VCaP (cell line): ENCODE results near the gene CMKLR1.

Experiments used
- H3K27ac ChIP-seq: fragments of 450-650 bp; 2 replicates; pipeline ENCODE4 v1.5.1; 2017
- TF ChIP-seq, protein P1 (sequence below): fragments of 450-650 bp; conservative IDR thresholded peaks from 2 replicates; pipeline ENCODE4 v1.5.1; 2017; ENCODE audit warnings: mild to moderate bottlenecking, moderate library complexity

The CMKLR1 gene

DNA sequence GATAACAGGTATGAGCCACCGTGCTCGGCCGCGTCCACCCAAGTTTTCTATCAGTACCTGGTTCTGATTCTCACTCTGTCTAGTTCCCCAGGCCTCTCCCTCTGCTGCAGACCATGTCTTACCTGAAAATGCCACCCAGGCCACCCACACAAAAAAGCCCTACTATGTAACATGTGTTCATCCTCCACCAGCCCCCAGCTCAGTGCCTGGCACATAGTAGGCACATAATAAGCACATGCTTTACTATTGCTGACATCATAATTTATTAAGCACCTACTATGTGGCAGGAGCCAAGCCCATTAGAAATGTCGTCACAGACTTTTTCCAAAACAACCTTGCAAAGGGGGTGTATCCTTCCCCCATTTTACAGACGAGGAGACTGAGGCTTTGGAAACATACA, 37.8 kb downstream of the CMKLR1 start:
- H3K27ac ChIP-seq: no peak overlapping the region
- TF ChIP-seq, protein P1, sequence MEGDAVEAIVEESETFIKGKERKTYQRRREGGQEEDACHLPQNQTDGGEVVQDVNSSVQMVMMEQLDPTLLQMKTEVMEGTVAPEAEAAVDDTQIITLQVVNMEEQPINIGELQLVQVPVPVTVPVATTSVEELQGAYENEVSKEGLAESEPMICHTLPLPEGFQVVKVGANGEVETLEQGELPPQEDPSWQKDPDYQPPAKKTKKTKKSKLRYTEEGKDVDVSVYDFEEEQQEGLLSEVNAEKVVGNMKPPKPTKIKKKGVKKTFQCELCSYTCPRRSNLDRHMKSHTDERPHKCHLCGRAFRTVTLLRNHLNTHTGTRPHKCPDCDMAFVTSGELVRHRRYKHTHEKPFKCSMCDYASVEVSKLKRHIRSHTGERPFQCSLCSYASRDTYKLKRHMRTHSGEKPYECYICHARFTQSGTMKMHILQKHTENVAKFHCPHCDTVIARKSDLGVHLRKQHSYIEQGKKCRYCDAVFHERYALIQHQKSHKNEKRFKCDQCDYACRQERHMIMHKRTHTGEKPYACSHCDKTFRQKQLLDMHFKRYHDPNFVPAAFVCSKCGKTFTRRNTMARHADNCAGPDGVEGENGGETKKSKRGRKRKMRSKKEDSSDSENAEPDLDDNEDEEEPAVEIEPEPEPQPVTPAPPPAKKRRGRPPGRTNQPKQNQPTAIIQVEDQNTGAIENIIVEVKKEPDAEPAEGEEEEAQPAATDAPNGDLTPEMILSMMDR: no peak

DNA sequence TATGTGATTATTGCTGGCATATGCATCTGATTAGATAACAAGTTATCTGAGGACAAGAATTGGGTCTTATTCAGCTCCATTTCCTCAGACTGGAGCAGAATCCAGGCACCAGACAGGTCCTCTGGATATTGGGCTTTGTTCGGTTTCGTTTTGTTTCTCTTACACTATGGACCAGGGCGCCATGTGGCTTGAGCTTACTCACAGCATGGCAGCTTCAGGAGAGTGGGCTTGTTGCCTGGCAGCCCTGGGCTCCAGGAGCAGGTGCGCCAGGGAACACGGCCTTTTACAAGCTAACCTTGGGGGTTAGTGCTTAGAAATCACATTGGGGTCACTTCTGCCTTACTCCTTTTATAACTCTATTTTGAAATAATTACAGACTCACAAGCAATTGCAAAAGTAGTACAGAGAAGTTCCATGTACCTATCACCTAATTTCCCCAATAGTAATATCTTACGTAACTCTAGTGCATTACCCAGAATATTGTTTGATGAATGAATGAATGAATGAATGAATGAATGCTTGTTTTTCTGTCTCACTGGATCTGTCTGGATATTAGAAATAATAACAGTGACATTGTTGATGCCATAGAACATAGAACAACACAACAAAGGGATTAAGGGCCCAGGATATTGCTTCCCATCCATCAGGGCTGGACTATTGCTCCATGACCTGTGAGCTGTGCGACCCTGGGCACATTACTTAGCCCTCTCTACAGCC, 39.0 kb downstream of the CMKLR1 start:
- TF ChIP-seq, protein P1: no peak
- H3K27ac ChIP-seq: no peak overlapping the region

DNA sequence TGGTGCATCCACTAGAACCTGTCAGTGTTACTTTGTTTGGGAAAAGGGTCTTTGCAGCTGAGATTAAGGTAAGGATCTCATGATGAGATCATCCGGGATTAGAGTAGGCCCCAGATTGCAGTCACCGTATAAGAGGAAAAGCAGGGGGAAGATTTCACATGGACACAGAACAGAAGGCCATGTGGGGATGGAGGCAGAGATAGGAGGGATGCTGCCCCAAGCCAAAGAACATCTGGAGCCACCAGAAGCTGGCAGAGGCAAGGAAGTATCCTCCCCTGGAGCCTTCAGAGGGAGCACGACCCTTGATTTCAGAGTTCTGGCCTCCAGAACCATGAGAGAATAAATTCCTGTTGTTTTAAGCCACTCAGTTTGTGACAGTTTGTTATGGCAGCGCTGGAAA, 39.6 kb downstream of the CMKLR1 start:
- TF ChIP-seq, protein P1: no peak
- H3K27ac ChIP-seq: no peak overlapping the region

DNA sequence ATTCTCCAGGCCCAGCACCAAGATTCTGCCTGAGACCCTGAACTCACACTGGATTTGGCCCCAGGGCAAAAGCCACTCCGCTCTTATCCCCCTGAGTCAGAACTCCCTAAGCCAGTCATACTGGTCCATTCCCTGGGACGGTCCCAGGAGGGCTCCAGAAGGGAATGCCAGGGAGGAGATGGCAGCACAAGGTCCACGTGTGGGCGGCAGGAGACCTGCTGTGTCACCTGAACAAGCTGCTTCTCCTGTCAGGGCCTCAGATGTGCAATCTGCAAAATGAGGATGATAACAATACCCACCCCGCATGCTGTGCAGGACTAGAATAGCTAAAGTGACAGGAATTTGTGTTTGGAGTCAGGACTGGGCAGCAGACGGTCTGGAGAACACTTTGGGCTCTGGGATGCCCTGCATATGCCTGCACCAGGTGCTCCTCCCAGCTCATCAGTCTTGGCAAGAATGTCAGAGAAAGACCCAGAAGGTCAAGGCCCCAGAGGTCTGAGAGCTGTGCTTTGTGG, 40.3 kb downstream of the CMKLR1 start:
- H3K27ac ChIP-seq: no peak overlapping the region
- TF ChIP-seq, protein P1: no peak

DNA sequence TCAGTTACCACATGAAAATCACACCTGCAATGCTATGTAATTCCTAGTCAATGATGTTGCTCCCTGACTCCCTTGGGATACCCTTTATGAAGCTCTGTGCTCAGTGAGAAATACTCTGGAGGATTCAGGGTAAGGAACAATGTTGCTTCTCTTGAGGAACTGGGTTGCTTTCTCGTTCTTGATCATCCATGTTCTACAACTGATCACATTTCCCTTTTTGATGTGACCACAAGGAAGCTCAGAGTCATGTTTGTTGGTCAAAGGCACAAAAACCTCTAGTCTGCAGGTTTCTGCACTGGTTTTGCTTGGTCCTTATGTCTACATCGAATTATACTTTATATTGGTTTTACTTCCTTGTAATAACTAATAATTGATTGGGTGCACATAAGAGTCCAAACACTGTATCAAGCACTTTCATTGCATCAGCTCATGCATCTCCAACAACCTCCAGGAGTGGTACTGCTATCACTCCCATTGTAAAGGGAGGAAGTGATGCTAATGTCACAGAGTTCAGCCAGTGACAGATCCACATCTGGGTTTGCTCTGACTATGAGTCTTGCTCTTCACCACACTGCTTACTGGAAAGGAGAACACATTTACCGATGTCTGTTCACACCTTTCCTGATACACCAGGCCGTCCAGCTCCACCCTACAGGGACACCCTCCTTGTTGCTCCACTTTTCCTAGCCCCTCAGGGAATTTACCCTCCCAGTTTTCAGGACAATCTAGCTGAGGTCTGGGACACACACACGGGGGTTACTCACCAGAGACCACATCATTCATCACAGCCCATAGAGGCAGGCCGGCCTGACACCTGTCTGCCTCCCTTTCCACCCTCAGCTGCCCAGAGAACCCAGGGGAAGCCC, 41.0 kb downstream of the CMKLR1 start:
- no peak overlapping the region for H3K27ac ChIP-seq
- TF ChIP-seq, protein P1: no peak

DNA sequence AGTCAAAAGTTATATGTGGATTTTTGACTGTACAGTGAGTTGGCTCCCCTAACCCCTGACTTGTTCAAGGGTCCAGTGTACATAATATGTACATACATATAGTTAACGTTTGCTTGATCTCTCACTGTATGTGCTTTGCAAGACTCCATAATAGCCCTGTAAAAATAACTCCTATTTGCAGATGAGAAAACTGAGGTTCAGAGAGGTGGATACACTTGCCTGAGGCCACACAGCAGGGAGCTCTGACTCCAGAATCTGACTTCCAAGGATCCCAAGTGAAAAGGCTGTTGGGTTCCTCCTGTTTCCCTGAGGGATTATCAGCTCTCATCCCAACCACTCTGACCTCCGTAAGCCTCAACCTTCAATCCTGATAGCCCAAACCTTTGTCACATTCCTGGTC, 41.7 kb downstream of the CMKLR1 start:
- H3K27ac ChIP-seq: no peak overlapping the region
- TF ChIP-seq, protein P1: no peak

DNA sequence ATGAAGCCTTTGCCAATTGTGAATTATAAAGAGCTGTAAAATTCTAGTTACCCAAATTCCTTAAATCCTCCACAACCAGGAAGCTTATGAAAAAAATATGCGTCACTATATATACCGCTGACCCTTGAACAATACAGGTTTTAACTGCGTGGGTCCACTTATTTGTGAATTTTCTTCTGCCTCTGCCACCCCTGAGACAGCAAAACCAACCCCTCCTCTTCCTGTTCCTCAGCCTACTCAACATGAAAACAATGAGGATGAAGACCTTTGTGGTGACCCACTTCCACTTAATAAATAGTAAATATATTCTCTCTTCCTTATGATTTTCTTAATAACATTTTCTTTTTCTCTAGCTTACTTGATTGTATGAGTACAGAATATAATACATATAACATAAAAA, 42.2 kb downstream of the CMKLR1 start:
- no peak overlapping the region for H3K27ac ChIP-seq
- TF ChIP-seq, protein P1: no peak
